K562 (cell line): ENCODE data around the gene KLF4. TPM values are rescaled to one million over a fixed set of nuclear protein-coding genes. Genes with fewer than 3 reads are reported as not detected.

Experiments used
- polyA plus RNA-seq, 8 experiments: library from polyadenylated mRNA; depleted of rRNA in 4 of 8; stranded (reverse) in 5 of 8; unstranded in 3 of 8; fragments of >200 nt; fragmentation: Nextera tagmentation in 2 of 8; fragmentation: Illumina TruSeq in 1 of 8; extraction: Ambion mirVana in 2 of 8; extraction: Trizol in 1 of 8; gene quantifications; 2 replicates each; pipeline versions ENCODE4 v1.2.1 to v1.2.3, GENCODE V29; 2011 to 2014; ENCODE audit warnings: inconsistent platforms in 1 of 8, missing spikeins in 1 of 8
- small RNA-seq: library from RNA; depleted of rRNA; stranded (forward); fragments of <200 nt; gene quantifications from one replicate; pipeline ENCODE3, GENCODE V24; 2014
- total RNA-seq, 7 experiments: library from RNA; depleted of rRNA in 6 of 7; stranded (reverse); fragments of >200 nt in 6 of 7; fragmentation: Illumina TruSeq in 2 of 7; extraction: Trizol in 2 of 7; gene quantifications; 2 replicates each; pipeline versions ENCODE4 v1.2.1 to v1.2.3, GENCODE V29; 2011 to 2021; ENCODE audit warnings: low replicate concordance in 1 of 7

Gene KLF4
- total and polyA plus RNA-seq, 9 of the 15 experiments (the other 6 are each of a cell fraction or from before 2014, with no cell fraction given): 0.04 to 0.95 (median 0.22) TPM

Small RNA genes within 50 kb of the gene (small RNA-seq; reads per million reads assigned to genes)
- gene HMGN2P32: not detected
- not detected for gene RNU6-492P

Other genes with a start within 250 kb of the KLF4 start
- gene RAD23B, start 206.5 kb downstream of the KLF4 start, total RNA-seq (2014; rRNA removed): 43.9 and 47.6 TPM in 2 replicates
- 133 and 144 TPM in 2 replicates for gene RAD23B, start 206.5 kb downstream of the KLF4 start, total RNA-seq (2014; rRNA removed; fragmentation: Illumina TruSeq; extraction: Trizol)
- gene RAD23B, start 206.5 kb downstream of the KLF4 start, total RNA-seq (2015; rRNA removed; fragmentation: Illumina TruSeq; extraction: Trizol): 108 and 114 TPM in 2 replicates
- gene RAD23B, start 206.5 kb downstream of the KLF4 start, total RNA-seq (2021): 129 and 134 TPM in 2 replicates
- 128 and 165 TPM in 2 replicates for gene RAD23B, start 206.5 kb downstream of the KLF4 start, polyA plus RNA-seq (2011; rRNA removed)
- gene RAD23B, start 206.5 kb downstream of the KLF4 start, polyA plus RNA-seq (2014; fragmentation: Illumina TruSeq; extraction: Trizol): 141 and 184 TPM in 2 replicates
- 10 to 100 TPM; 14.5 to 30.4 TPM for gene RAD23B, start 206.5 kb downstream of the KLF4 start, polyA plus RNA-seq (2014; fragmentation: Nextera tagmentation; extraction: Ambion mirVana)
- 86.3 and 86.9 TPM in 2 replicates for gene RAD23B, start 206.5 kb downstream of the KLF4 start, polyA plus RNA-seq (2014; rRNA removed)